Activated T-cell treated with anti-CD3 and anti-CD28 coated beads, Interleukin-2, amount 50 U/mL, for 72 hours (primary cell): ENCODE data around the gene GRM4. TPM values are rescaled to one million over a fixed set of nuclear protein-coding genes. Genes with fewer than 3 reads are reported as not detected.

Experiments
- ATAC-seq, 2 donors: fragments of 150-1000 bp; cut with Tn5 transposase; replicated peaks in 1 of 2; 2 replicates each; pipeline ENCODE4 v1.10.0; 2021; ENCODE audit warnings: moderate library complexity in 2 of 2, mild to moderate bottlenecking in 1 of 2
- DNase-seq, 2 donors: peaks; one replicate each; pipeline ENCODE4 v3.0.0; 2021 to 2022; ENCODE audit warnings: mixed read lengths in 1 of 2
- H3K27ac Mint-ChIP-seq: one replicate; pipeline ENCODE4 v1.8.0; 2022; ENCODE audit warnings: mild to moderate bottlenecking, moderate library complexity, mixed read lengths
- H3K27me3 Mint-ChIP-seq: one replicate; pipeline ENCODE4 v1.8.0; 2022; ENCODE audit warnings: low read depth, mixed read lengths
- H3K36me3 Mint-ChIP-seq, 2 donors: one replicate each; pipeline ENCODE4 v1.8.0; 2022; ENCODE audit warnings: mixed read lengths in 2 of 2, mild to moderate bottlenecking in 1 of 2; ENCODE audit not compliant: insufficient read depth in 2 of 2
- H3K4me1 Mint-ChIP-seq: one replicate; pipeline ENCODE4 v1.8.0; 2022; ENCODE audit warnings: low read depth, mixed read lengths
- H3K4me3 Mint-ChIP-seq, 2 donors: one replicate each; pipeline ENCODE4 v1.8.0; 2022; ENCODE audit warnings: mild to moderate bottlenecking in 2 of 2, mixed read lengths in 2 of 2, moderate library complexity in 2 of 2
- H3K9me3 Mint-ChIP-seq, 2 donors: one replicate each; pipeline ENCODE4 v1.8.0; 2022; ENCODE audit warnings: mixed read lengths in 2 of 2
- total RNA-seq, 2 donors: library from RNA; stranded (reverse); gene quantifications; one replicate each; pipeline ENCODE4 v1.2.3, GENCODE V29; 2022

Gene GRM4
- total RNA-seq, 2 donors from 2014 or later = 0.07 TPM; not detected in 1

DNA sequence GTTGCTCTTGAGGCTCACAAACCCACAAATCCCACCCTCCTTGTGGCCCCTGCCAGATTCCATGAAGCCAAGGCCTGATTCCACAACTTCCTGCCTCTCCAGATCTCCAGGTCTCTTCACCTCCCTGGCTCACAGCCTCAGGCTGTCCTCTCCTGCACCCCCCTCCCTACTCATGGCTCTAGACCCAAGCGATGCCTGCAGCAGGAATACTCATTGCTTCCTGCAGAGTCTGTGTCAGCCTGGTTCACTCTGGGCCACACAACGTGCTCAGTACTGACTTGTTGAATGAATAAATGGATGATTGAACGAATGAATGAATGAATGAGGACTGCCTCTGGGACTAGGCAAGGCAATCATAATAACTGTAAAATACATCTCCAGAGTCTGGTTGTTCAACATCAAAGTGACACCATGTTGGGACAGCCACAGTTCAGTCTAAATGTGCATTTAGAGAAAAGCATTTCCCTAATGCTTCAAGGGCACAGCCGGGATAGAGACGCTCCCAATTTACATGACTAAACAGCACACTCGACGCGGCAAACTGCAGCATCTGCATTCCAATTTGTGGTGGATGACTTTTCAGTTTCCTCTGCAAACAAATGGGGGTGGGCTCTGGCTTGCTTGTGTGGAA, 139.9 kb downstream of the GRM4 start:
- no peak overlapping the region for H3K4me3 Mint-ChIP-seq
- no peak for DNase-seq
- H3K36me3 Mint-ChIP-seq = no peaks in the 10 kb centered on the region
- H3K27ac Mint-ChIP-seq = no peak overlapping the region
- no peak for ATAC-seq
- no peaks in the 10 kb centered on the region for H3K27me3 Mint-ChIP-seq
- no peaks in the 10 kb centered on the region for H3K4me1 Mint-ChIP-seq
- peaks cover 0 to 2% of the 10 kb centered on the region in 2 donors for H3K9me3 Mint-ChIP-seq

DNA sequence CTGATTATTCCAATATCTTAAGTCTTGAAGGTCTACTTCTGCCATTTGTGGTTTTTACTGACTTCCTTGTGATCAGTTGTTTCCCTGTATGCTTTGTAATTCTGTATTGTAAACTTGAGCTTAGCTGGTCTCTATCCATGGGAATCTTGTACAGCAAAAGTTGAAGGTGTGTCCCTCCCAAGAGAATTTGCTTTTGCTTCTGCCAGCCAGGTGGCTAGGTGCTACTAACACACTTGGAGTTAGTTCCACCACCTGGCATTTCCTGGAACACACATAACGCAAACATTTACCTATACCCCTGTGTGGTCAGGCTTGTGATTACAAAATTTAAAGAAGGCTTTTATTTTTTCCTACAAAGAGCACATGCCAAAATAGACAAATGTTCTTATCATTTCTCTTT, 141.2 kb downstream of the GRM4 start:
- Mint-ChIP-seq H3K9me3 (peaks cover 0 to 2% of the 10 kb centered on the region in 2 donors), H3K4me3 (no peak overlapping the region), H3K4me1 (no peaks in the 10 kb centered on the region), H3K27me3 (no peaks in the 10 kb centered on the region), H3K27ac (no peak overlapping the region), H3K36me3 (no peaks in the 10 kb centered on the region)
- ATAC-seq = no peak
- no peak for DNase-seq

DNA sequence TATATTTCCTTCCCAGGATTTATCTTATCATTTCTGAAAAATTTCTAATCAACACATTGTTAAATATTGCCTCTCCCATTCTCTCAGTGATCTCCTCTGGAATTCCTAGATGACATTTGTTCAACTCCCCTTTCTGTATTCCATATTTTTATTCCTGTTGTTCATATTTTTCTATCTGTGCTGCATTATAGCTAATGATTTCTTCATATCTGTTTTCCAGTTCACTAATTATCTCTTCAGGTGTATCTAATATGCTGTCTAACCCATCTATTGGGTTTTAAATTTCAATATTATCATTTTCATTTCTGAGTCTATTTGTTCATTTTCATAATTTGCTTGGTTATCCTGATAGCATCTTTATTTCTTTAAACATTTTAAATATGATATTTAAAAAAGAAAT, 141.9 kb downstream of the GRM4 start:
- H3K4me3 Mint-ChIP-seq = no peak overlapping the region
- H3K9me3 Mint-ChIP-seq = peaks cover 0 to 2% of the 10 kb centered on the region in 2 donors
- no peaks in the 10 kb centered on the region for H3K36me3 Mint-ChIP-seq
- H3K4me1 Mint-ChIP-seq = no peaks in the 10 kb centered on the region
- H3K27ac Mint-ChIP-seq = no peak overlapping the region
- no peak for ATAC-seq
- DNase-seq = no peak
- H3K27me3 Mint-ChIP-seq = no peaks in the 10 kb centered on the region

DNA sequence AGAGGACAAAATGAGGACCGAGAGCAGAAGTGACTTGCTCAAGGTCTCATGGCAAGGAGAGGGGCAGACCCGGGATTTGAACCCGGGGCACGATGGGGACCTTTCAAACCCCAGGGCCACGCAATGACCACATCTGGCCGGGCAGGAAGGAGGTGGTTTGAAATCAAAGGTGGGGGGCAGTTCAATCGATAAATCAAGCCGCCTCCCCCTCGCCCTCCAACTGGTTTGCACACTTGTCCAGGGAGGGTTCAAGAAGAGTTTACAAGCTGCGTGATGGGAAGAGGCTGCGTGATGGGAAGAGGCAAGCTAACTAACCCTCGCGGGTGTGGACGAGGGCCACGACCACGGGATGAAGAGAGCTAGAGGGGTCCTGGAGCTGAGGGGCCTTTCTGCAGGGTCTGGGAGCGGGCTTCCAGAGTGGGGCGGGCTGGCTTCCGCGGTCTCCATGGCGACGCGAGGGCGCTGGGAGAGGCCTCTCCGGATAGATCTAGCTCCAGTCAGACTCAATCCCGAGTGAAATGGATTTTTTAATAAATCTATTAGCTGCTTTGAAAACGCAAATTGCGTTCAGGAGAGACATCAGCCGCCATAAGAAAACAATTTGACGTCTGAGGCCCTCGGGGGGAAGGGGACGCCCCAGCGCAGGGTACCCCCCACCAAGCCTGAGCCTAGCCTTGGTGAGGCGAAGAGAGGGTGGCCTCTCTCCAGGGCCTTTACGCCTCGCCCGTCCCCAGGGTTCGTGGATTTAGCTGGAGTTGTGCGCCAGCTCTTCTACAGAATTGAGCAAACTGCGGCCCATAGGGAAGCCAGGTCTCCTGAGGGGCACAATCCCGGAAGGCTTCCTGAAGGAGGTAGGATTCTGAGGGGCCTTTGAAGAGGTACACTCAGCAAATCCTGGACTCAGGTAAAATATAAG, 143.9 kb downstream of the GRM4 start:
- peaks cover 0 to 2% of the 10 kb centered on the region in 2 donors for H3K9me3 Mint-ChIP-seq
- H3K36me3 Mint-ChIP-seq = no peaks in the 10 kb centered on the region
- H3K4me1 Mint-ChIP-seq = no peaks in the 10 kb centered on the region
- DNase-seq (no peak), ATAC-seq (no peak)
- no peaks in the 10 kb centered on the region for H3K27me3 Mint-ChIP-seq
- H3K27ac Mint-ChIP-seq = no peak overlapping the region
- no peak overlapping the region for H3K4me3 Mint-ChIP-seq

DNA sequence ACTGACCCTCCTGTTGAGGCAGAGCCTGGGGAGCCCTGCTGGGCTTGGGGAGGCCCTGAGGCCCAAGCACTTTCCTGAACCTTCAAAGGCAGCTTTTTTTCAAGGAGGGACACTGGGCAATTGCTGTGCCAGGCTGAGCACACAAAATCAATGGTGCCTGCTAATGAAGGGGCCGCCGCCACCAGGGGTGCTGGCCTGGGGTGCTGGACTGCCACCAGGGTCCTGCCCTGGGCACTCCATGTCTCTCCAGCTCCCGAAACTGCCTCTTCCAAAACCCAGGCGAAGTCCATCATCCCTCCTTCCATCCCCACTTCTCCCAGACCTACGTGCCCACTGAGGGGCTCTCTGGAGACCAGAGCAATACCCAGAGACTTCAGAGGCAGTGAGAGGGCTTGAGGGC, 145.6 kb downstream of the GRM4 start:
- H3K4me3 Mint-ChIP-seq = no peak overlapping the region
- no peaks in the 10 kb centered on the region for H3K4me1 Mint-ChIP-seq
- no peak overlapping the region for H3K27ac Mint-ChIP-seq
- H3K36me3 Mint-ChIP-seq = no peaks in the 10 kb centered on the region
- no peak for ATAC-seq
- H3K27me3 Mint-ChIP-seq = no peaks in the 10 kb centered on the region
- no peak for DNase-seq
- H3K9me3 Mint-ChIP-seq = peaks cover 0 to 2% of the 10 kb centered on the region in 2 donors

DNA sequence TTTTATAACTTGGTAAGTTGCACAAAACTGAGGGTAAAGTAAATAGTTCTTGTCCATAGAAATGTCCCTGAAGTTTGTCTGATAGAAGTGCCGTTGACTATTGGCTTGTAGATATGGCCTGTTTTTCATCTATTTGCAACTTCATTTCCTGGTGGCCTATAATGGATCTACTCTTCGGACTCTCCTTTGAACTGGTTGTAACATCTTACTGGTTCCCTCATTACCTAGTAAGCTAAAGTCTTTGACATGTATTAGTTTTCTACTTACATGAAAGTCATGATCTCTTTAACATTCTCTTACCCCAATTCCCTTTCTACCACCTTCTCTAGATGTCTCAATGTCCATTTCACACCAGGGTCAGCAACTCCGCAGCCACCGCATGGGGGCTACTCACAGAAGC, 146.3 kb downstream of the GRM4 start:
- Mint-ChIP-seq H3K27me3 (peaks cover under 1% of the 10 kb centered on the region), H3K9me3 (peaks cover 0 to 2% of the 10 kb centered on the region in 2 donors), H3K4me1 (no peaks in the 10 kb centered on the region), H3K36me3 (no peaks in the 10 kb centered on the region), H3K4me3 (no peak overlapping the region), H3K27ac (no peak overlapping the region)
- ATAC-seq (no peak), DNase-seq (no peak)

DNA sequence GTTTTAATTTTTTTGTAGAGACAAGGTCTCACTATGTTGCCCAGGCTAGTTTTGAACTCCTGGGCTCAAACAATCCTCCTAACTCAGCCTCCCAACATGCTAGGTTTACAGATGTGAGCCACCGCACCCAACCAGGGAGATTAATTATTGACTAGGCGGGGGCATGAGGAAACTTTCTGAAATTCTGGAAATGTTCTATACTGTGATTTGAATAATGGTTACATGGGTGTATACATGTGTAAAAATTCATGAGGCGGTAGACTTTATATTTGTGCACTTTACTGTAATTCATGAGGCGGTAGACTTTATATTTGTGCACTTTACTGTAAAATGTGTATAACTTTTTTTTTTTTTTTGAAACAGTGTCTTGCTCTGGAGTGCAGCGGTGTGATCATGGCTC, 147.2 kb downstream of the GRM4 start:
- H3K4me3 Mint-ChIP-seq = no peak overlapping the region
- no peaks in the 10 kb centered on the region for H3K9me3 Mint-ChIP-seq
- ATAC-seq = no peak
- DNase-seq = no peak
- no peaks in the 10 kb centered on the region for H3K36me3 Mint-ChIP-seq
- peaks cover 6% of the 10 kb centered on the region for H3K27me3 Mint-ChIP-seq
- H3K27ac Mint-ChIP-seq = no peak overlapping the region
- no peaks in the 10 kb centered on the region for H3K4me1 Mint-ChIP-seq

DNA sequence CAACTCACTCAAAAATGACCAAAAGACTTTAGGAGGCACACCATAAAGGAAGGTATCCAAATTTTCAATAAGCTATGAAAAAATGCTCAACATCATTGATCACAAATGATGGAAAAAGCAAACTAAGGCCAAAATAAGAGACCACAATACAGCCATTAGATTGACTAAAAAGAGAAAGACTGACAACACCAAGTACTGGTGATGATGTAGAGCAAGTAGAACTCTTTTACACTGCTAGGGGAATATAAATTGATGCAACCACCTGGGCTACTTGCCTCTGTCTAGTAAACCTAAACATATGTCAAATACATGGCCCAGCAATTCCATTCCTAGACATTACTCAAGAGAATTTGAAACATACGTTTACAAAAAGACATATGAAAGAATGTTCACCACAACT, 148.6 kb downstream of the GRM4 start:
- no peak overlapping the region for H3K4me3 Mint-ChIP-seq
- no peak overlapping the region for H3K27ac Mint-ChIP-seq
- H3K4me1 Mint-ChIP-seq = no peaks in the 10 kb centered on the region
- DNase-seq (no peak), ATAC-seq (no peak)
- H3K36me3 Mint-ChIP-seq = no peaks in the 10 kb centered on the region
- no peaks in the 10 kb centered on the region for H3K9me3 Mint-ChIP-seq
- H3K27me3 Mint-ChIP-seq = peaks cover 6% of the 10 kb centered on the region

DNA sequence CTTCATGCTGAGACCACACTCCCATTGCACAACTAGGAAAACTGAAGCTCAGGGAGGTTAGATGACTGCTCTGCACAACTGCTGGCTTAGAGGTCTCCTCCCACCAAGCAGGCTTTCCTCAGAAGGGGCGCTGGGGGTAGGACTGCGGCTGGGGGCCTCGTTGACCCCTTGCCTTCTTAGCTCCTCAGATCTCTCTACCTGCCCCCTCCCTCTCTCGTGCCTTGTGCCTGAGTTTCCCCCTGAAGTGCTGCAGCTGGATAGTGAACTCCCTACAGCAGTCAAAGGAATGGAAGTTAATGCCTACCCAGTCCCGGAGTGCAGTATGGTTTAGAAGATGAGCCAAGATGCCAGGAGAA, 149.8 kb downstream of the GRM4 start:
- H3K4me1 Mint-ChIP-seq = no peaks in the 10 kb centered on the region
- no peak overlapping the region for H3K27ac Mint-ChIP-seq
- H3K27me3 Mint-ChIP-seq = peaks cover 6% of the 10 kb centered on the region
- DNase-seq = no peak
- no peaks in the 10 kb centered on the region for H3K9me3 Mint-ChIP-seq
- H3K36me3 Mint-ChIP-seq = no peaks in the 10 kb centered on the region
- no peak for ATAC-seq
- no peak overlapping the region for H3K4me3 Mint-ChIP-seq

DNA sequence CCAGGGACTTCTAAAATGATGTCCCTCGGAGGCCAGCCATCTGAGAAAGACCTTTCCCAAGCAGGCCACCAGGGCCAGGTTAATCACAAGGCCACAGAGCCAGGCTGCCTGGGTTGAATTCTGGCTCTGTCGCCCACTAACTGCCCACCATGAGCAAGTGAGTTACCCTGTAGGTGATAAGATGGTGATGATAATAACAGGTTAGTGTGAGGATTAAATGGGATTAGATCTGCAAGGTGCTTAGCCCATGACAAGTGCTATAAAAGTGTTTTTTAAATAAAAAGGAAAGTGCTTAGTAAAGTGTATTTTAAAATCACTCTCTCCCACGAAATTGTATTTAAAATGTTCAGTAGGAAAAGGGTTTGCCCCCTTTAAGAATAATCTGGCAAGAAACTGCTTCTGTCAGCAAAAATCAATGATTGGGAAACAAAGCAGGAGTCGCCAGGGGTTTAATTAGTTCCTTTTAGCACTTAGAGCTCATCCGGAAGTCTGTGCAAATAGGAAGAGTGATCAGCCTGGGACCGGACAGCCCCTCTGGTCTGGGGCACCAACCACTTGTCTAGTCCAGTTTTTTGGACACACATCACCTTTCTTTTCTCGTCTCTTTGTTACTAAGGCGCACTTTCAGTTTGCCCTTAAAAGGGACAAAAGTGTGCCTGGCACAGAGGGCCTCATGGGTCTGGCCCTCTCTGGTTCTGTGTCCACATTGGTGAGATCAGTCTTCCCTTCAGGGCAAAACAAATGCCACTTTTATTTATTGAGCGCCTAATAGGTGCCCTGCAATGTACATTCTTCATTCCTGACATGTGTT, 150.4 kb downstream of the GRM4 start:
- DNase-seq = no peak
- Mint-ChIP-seq H3K9me3 (no peaks in the 10 kb centered on the region), H3K36me3 (no peaks in the 10 kb centered on the region), H3K4me3 (no peak overlapping the region), H3K27ac (no peak overlapping the region), H3K4me1 (no peaks in the 10 kb centered on the region), H3K27me3 (peaks cover 6% of the 10 kb centered on the region)
- ATAC-seq = no peak

DNA sequence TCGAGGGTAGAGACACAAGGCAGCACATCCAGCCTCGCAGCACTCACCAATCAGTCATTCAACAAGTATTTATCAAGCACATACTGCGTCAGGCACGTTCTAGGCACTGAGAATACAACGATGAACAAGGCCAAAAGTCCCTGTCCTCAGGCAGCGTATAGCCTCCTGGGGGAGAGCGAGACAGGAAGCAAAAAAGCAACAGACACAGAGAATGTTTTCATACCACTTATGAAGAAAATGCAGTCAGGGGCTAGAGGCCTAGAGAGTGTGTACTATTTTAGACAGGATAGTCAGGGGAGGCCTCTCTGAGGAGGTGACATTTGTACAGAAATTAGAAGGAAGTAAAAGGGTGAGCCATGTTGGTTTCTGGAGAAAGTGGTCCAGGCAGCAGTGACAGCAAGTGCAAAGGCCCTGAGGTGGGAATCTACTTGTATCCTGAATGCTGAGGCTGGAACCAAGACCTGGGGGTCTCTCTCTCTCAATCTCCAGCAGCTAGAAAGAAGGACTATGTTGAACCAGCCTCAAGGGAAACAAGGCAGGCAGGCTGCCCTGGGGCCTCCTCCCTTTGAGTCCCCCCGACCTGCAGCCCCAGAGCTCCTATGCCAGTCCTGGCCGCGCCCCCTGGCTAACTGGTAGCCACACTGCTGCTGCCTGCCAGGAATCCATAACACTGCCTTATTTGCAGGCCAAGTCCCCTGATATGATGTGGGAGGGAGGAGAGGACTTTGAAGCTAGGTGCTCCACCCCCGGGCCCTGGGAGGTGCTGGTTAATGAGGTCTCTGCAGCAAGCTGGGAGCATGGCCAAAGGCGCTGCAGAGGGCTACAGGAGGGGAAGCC, 151.2 kb downstream of the GRM4 start:
- H3K36me3 Mint-ChIP-seq = no peaks in the 10 kb centered on the region
- H3K4me3 Mint-ChIP-seq = no peak overlapping the region
- H3K27ac Mint-ChIP-seq = no peak overlapping the region
- H3K27me3 Mint-ChIP-seq = peaks cover 6% of the 10 kb centered on the region
- H3K4me1 Mint-ChIP-seq = no peaks in the 10 kb centered on the region
- DNase-seq (no peak), ATAC-seq (no peak)
- H3K9me3 Mint-ChIP-seq = no peaks in the 10 kb centered on the region

DNA sequence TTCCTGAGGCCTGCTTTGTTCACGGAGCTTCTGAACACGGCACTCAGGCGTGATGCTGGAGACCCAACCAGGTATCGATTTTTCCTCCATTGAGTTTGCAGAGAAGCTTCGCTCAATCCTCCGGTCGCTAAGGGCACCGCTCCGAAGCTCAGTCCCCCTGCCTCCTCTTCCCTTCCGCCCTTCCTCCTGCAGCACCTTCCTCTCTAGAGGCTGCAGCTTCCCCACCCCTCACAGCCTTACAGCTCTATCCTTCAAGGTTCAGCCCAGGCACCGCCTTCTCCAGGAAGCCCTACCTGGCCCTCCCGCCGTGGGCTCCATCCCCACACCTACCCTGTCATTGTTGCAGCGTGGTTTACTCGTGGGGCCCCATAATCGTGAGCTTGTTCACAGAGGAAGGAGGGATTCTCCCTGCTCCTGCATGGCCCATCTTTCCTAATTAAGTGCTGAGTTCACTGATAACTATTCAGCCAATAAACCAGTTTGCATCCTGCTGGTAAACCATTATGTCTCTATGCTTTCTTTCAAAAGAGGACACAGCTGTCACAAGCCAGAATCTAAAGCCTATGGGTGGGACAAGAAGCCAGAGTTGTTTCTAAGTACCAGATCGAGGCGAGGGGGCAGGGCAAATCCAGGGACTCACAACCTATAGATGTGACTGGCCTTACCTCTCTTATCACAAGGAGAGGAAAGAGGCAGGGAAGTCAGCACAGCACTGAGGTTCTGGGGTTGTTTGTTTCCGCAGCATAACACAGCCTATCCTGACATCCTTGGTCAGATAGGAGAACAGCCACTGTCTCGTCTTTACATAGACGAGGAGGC, 152.0 kb downstream of the GRM4 start:
- no peaks in the 10 kb centered on the region for H3K9me3 Mint-ChIP-seq
- no peak for ATAC-seq
- H3K36me3 Mint-ChIP-seq = no peaks in the 10 kb centered on the region
- no peaks in the 10 kb centered on the region for H3K4me1 Mint-ChIP-seq
- H3K4me3 Mint-ChIP-seq = no peak overlapping the region
- peaks cover 6% of the 10 kb centered on the region for H3K27me3 Mint-ChIP-seq
- H3K27ac Mint-ChIP-seq = no peak overlapping the region
- no peak for DNase-seq
